D721Med (cell line): ENCODE data around the gene TUBB3.

Experiments
- DNase-seq: peaks from one replicate; pipeline ENCODE4 v3.0.0; 2011; ENCODE audit warnings: low spot score; ENCODE audit not compliant: insufficient read length
- FAIRE-seq: peaks from 2 replicates; lab custom pipeline; 2011; peaks lifted over from hg19 to GRCh38; lab: Jason Lieb, UNC
- CTCF ChIP-seq: IDR thresholded peaks from 2 replicates; pipeline ENCODE4 v1.5.1; 2012; ENCODE audit warnings: mild to moderate bottlenecking, control low read depth; ENCODE audit not compliant: insufficient read depth; ENCODE audit errors: missing control alignments

The TUBB3 gene

GRCh38 chr16:89903908-89904515 lies 19.1 kb upstream of the TUBB3 start:
- TF ChIP-seq CTCF: no peak
- no peak for DNase-seq
- FAIRE-seq: no peak

- DNase-seq: no peak
- no peak for TF ChIP-seq CTCF
- FAIRE-seq: no peak
Measured at GRCh38 chr16:89904606-89905510, 18.3 kb upstream of the TUBB3 start.

GRCh38 chr16:89905511-89906139 lies 17.5 kb upstream of the TUBB3 start:
- DNase-seq (no peak), FAIRE-seq (no peak)
- no peak for TF ChIP-seq CTCF

GRCh38 chr16:89906140-89907025 lies 16.8 kb upstream of the TUBB3 start:
- no peak for FAIRE-seq
- no peak for DNase-seq
- TF ChIP-seq CTCF: no peak

- no peak for TF ChIP-seq CTCF
- no peak for FAIRE-seq
- DNase-seq: no peak
Measured at GRCh38 chr16:89907055-89907814, 15.9 kb upstream of the TUBB3 start.

- no peak for TF ChIP-seq CTCF
- DNase-seq (no peak), FAIRE-seq (no peak)
Measured at GRCh38 chr16:89908236-89908635, 14.9 kb upstream of the TUBB3 start.
